Measurements from ENCODE around the gene LBHD2.

DNA sequence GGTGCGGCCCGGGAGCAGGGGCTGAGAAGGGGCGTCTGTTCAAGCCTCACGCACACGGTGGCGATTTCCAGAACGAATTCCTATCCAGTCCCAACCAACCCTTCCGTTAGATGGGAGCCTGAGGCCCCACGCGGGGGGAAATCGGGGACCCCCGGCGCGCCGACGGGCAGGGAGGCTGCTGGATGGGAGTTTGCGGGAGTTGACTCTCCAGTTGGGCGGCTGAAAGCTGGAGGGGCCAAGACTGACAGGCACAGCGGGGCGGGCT lies 20.3 kb downstream of the LBHD2 start:
- no peak for TF ChIP-seq FOXM1 (IDR thresholded peaks at IDR 0.05; ENCODE audit: borderline replicate concordance)
- no peak for TF ChIP-seq SUZ12 (IDR thresholded peaks at IDR 0.05)
- TF ChIP-seq FOXK2 (IDR thresholded peaks at IDR 0.05), result no peak
- no peak for TF ChIP-seq ELF4 (IDR thresholded peaks at IDR 0.05)
- TF ChIP-seq NFRKB (IDR thresholded peaks at IDR 0.05), result no peak
- TF ChIP-seq BHLHE40 (IDR thresholded peaks at IDR 0.05; ENCODE audit: borderline replicate concordance), result no peak
- no peak for TF ChIP-seq ARNT (IDR thresholded peaks at IDR 0.05)
- TF ChIP-seq FOXA1 (IDR thresholded peaks at IDR 0.05), result no peak
- TF ChIP-seq, protein P1, sequence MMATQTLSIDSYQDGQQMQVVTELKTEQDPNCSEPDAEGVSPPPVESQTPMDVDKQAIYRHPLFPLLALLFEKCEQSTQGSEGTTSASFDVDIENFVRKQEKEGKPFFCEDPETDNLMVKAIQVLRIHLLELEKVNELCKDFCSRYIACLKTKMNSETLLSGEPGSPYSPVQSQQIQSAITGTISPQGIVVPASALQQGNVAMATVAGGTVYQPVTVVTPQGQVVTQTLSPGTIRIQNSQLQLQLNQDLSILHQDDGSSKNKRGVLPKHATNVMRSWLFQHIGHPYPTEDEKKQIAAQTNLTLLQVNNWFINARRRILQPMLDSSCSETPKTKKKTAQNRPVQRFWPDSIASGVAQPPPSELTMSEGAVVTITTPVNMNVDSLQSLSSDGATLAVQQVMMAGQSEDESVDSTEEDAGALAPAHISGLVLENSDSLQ (IDR thresholded peaks at IDR 0.05), result no peak
- no peak for TF ChIP-seq CTBP1 (IDR thresholded peaks at IDR 0.05; ENCODE audit: borderline replicate concordance)
